Endothelial cell (in vitro differentiated cells): ENCODE data around the gene PAK2. TPM values are rescaled to one million over a fixed set of nuclear protein-coding genes. Genes with fewer than 3 reads are reported as not detected.
"Not testable (repeated sequence)": the region's sequence is repeated elsewhere in the genome, so short reads cannot be mapped to it uniquely, and the experiment has no call there.

Source experiments
- DNase-seq: peaks from one replicate; pipeline ENCODE4 v3.0.0; 2021; ENCODE audit warnings: low spot score
- H3K27ac Mint-ChIP-seq: one replicate; pipeline ENCODE4 v1.8.0; 2021; ENCODE audit warnings: mixed read lengths, inconsistent platforms; ENCODE audit not compliant: unreplicated experiment
- H3K27me3 Mint-ChIP-seq: one replicate; pipeline ENCODE4 v1.8.0; 2021; ENCODE audit warnings: mild to moderate bottlenecking, moderate library complexity, mixed read lengths, inconsistent platforms; ENCODE audit not compliant: unreplicated experiment
- H3K36me3 Mint-ChIP-seq: one replicate; pipeline ENCODE4 v1.8.0; 2021; ENCODE audit warnings: mild to moderate bottlenecking, low read depth, mixed read lengths, inconsistent platforms; ENCODE audit not compliant: unreplicated experiment
- H3K4me1 Mint-ChIP-seq: one replicate; pipeline ENCODE4 v1.8.0; 2021; ENCODE audit warnings: mild to moderate bottlenecking, mixed read lengths, inconsistent platforms; ENCODE audit not compliant: unreplicated experiment
- H3K4me3 Mint-ChIP-seq: one replicate; pipeline ENCODE4 v1.8.0; 2021; ENCODE audit warnings: mild to moderate bottlenecking, mixed read lengths, inconsistent platforms; ENCODE audit not compliant: unreplicated experiment
- H3K9me3 Mint-ChIP-seq: one replicate; pipeline ENCODE4 v1.8.0; 2021; ENCODE audit warnings: mixed read lengths, inconsistent platforms; ENCODE audit not compliant: unreplicated experiment
- CTCF ChIP-seq: fragments of 200-600 bp; sonication (generic); IDR thresholded peaks from one replicate; pipeline ENCODE4 v1.5.0; 2021; ENCODE audit warnings: antibody characterized with exemption; ENCODE audit not compliant: unreplicated experiment
- total RNA-seq: library from RNA; stranded (reverse); fragmentation: NEBNext Ultra II Directional; extraction: Animal tissue kit (Norgen Biotek cat#: 25700); gene quantifications from one replicate; pipeline ENCODE4 v1.2.1, GENCODE V29; 2021; ENCODE audit not compliant: unreplicated experiment

PAK2 gene
- total RNA-seq, 1 donor from 2014 or later, result 116 TPM

GRCh38 chr3:196736670-196737374 is 2.8 kb upstream of the PAK2 start:
- no peak overlapping the region for H3K4me3 Mint-ChIP-seq
- no peak for DNase-seq
- no peaks in the 10 kb centered on the region for H3K9me3 Mint-ChIP-seq
- peaks cover 8% of the 10 kb centered on the region for H3K27me3 Mint-ChIP-seq
- TF ChIP-seq CTCF, result no peak
- peaks cover 12% of the 10 kb centered on the region for H3K4me1 Mint-ChIP-seq
- H3K36me3 Mint-ChIP-seq, result peaks cover 35% of the 10 kb centered on the region
- no peak overlapping the region for H3K27ac Mint-ChIP-seq

GRCh38 chr3:196737655-196738054 is 2.0 kb upstream of the PAK2 start:
- no peak for DNase-seq
- TF ChIP-seq CTCF, result no peak
- peaks cover 35% of the 10 kb centered on the region for H3K36me3 Mint-ChIP-seq
- no peak overlapping the region for H3K27ac Mint-ChIP-seq
- no peaks in the 10 kb centered on the region for H3K9me3 Mint-ChIP-seq
- H3K4me1 Mint-ChIP-seq, result peaks cover 12% of the 10 kb centered on the region
- H3K27me3 Mint-ChIP-seq, result peaks cover 8% of the 10 kb centered on the region
- no peak overlapping the region for H3K4me3 Mint-ChIP-seq

GRCh38 chr3:196740481-196741248 is 1.0 kb downstream of the PAK2 start:
- Mint-ChIP-seq H3K27me3 (peaks cover 11% of the 10 kb centered on the region), H3K27ac (peak overlapping the region; percentile 100), H3K36me3 (peaks cover 24% of the 10 kb centered on the region), H3K4me3 (peak overlapping the region; percentile 100), H3K4me1 (peaks cover 17% of the 10 kb centered on the region), H3K9me3 (no peaks in the 10 kb centered on the region)
- no peak for TF ChIP-seq CTCF
- DNase-seq, result no peak

GRCh38 chr3:196741249-196741889 is 1.7 kb downstream of the PAK2 start:
- H3K27me3 Mint-ChIP-seq, result peaks cover 11% of the 10 kb centered on the region
- peaks cover 17% of the 10 kb centered on the region for H3K4me1 Mint-ChIP-seq
- H3K9me3 Mint-ChIP-seq, result no peaks in the 10 kb centered on the region
- peaks cover 22% of the 10 kb centered on the region for H3K36me3 Mint-ChIP-seq
- peak overlapping the region; percentile 100 for H3K27ac Mint-ChIP-seq
- TF ChIP-seq CTCF, result no peak
- H3K4me3 Mint-ChIP-seq, result peak overlapping the region; percentile 100
- no peak for DNase-seq

GRCh38 chr3:196743569-196743968 is 3.9 kb downstream of the PAK2 start:
- Mint-ChIP-seq H3K4me1 (peaks cover 24% of the 10 kb centered on the region), H3K27me3 (peaks cover 13% of the 10 kb centered on the region), H3K36me3 (peaks cover 20% of the 10 kb centered on the region)
- DNase-seq, H3K9me3 Mint-ChIP-seq, H3K4me3 Mint-ChIP-seq, H3K27ac Mint-ChIP-seq: not testable (repeated sequence)
